Measurements from ENCODE around the gene BAAT.

The BAAT gene

DNA sequence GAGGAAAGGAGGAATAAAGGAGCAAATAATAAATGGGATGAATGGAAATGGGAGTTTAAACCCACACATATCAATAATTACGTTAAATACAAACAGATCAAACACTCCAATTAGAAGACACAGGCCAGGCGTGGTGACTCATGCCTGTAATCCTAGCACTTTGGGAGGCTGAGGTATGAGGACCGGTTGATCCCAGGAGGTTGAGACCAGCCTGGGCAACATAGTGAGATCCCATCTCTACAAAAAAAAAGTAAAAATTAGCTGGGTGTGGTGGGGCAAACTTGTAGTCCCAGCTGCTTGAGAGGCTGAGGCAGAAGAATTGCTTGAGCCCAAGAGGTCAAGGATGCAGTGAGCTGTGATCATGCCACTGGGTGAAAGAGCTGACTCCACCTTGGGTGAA, 3.7 kb downstream of the BAAT start (continued):
- TF ChIP-seq KLF9 (tag by site-specific recombination; IDR thresholded peaks at IDR 0.05; ENCODE audit: low read depth) (no peak), SETDB1 (IDR thresholded peaks at IDR 0.05; ENCODE audit: insufficient read length, low read length) (no peak), ZNF791 (tag by site-specific recombination; IDR thresholded peaks at IDR 0.05) (no peak), ZNF221 (tag by site-specific recombination; IDR thresholded peaks at IDR 0.05; ENCODE audit: borderline replicate concordance) (no peak), ZNF157 (tag by site-specific recombination; IDR thresholded peaks at IDR 0.05) (no peak), ZNF324 (tag by site-specific recombination; IDR thresholded peaks at IDR 0.05) (no peak), ZNF292 (tag by site-specific recombination; IDR thresholded peaks at IDR 0.05; ENCODE audit: borderline replicate concordance, low read depth) (no peak), ZNF19 (tag by site-specific recombination; IDR thresholded peaks at IDR 0.05; ENCODE audit: low read depth) (no peak), GLIS2 (tag by site-specific recombination; IDR thresholded peaks at IDR 0.05) (no peak)
- TF ChIP-seq, protein P1, sequence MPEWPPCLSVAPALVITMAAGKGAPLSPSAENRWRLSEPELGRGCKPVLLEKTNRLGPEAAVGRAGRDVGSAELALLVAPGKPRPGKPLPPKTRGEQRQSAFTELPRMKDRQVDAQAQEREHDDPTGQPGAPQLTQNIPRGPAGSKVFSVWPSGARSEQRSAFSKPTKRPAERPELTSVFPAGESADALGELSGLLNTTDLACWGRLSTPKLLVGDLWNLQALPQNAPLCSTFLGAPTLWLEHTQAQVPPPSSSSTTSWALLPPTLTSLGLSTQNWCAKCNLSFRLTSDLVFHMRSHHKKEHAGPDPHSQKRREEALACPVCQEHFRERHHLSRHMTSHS (tag by site-specific recombination; IDR thresholded peaks at IDR 0.05), result no peak
- TF ChIP-seq, protein P2, sequence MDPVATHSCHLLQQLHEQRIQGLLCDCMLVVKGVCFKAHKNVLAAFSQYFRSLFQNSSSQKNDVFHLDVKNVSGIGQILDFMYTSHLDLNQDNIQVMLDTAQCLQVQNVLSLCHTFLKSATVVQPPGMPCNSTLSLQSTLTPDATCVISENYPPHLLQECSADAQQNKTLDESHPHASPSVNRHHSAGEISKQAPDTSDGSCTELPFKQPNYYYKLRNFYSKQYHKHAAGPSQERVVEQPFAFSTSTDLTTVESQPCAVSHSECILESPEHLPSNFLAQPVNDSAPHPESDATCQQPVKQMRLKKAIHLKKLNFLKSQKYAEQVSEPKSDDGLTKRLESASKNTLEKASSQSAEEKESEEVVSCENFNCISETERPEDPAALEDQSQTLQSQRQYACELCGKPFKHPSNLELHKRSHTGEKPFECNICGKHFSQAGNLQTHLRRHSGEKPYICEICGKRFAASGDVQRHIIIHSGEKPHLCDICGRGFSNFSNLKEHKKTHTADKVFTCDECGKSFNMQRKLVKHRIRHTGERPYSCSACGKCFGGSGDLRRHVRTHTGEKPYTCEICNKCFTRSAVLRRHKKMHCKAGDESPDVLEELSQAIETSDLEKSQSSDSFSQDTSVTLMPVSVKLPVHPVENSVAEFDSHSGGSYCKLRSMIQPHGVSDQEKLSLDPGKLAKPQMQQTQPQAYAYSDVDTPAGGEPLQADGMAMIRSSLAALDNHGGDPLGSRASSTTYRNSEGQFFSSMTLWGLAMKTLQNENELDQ (tag by site-specific recombination; IDR thresholded peaks at IDR 0.05; ENCODE audit: low read depth), result no peak

DNA sequence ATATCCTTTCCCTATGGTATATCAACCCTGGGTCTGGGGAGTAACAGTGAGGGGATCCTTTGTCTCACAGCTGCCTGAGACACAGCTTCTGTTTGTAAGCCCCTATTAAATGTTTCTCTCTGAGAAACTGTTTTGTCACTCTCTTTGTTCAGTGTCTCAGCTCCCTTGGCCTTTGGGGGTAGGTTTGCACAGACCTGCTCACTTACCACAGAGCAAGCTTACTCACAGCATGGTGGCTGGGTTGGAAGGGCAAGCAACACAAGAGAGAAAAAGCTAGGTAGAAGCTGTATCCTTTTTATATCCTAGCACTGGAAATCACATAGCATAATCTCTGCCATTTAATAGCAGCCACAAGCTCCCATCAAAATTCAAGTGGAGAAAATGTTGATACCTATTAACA, 4.5 kb downstream of the BAAT start:
- TF ChIP-seq GLI4 (tag by site-specific recombination; IDR thresholded peaks at IDR 0.05) (no peak), ZFP3 (tag by site-specific recombination; IDR thresholded peaks at IDR 0.05; ENCODE audit: low read depth) (no peak), ZNF223 (tag by site-specific recombination; IDR thresholded peaks at IDR 0.05) (no peak), ZNF521 (tag by site-specific recombination; IDR thresholded peaks at IDR 0.05) (no peak), MEIS1 (CRISPR knock-in tag; IDR thresholded peaks at IDR 0.05; ENCODE audit: borderline replicate concordance) (no peak), ZNF324 (tag by site-specific recombination; IDR thresholded peaks at IDR 0.05) (no peak), ZNF558 (tag by site-specific recombination; IDR thresholded peaks at IDR 0.05) (no peak), ZNF404 (tag by site-specific recombination; IDR thresholded peaks at IDR 0.05) (no peak), ZNF768 (tag by site-specific recombination; IDR thresholded peaks at IDR 0.05) (no peak), ZNF530 (tag by site-specific recombination; IDR thresholded peaks at IDR 0.05; ENCODE audit: low read depth) (no peak), ZNF654 (tag by site-specific recombination; IDR thresholded peaks at IDR 0.05; ENCODE audit: low read depth) (no peak), ZNF555 (tag by site-specific recombination; conservative IDR thresholded peaks at IDR 0.05) (no peak), ZNF48 (tag by site-specific recombination; IDR thresholded peaks at IDR 0.05) (no peak), ZNF707 (tag by site-specific recombination; IDR thresholded peaks at IDR 0.05) (no peak), ZNF155 (tag by site-specific recombination; IDR thresholded peaks at IDR 0.05) (no peak), ZNF670 (tag by site-specific recombination; IDR thresholded peaks at IDR 0.05; ENCODE audit: low read depth) (no peak)
- TF ChIP-seq, protein P3, sequence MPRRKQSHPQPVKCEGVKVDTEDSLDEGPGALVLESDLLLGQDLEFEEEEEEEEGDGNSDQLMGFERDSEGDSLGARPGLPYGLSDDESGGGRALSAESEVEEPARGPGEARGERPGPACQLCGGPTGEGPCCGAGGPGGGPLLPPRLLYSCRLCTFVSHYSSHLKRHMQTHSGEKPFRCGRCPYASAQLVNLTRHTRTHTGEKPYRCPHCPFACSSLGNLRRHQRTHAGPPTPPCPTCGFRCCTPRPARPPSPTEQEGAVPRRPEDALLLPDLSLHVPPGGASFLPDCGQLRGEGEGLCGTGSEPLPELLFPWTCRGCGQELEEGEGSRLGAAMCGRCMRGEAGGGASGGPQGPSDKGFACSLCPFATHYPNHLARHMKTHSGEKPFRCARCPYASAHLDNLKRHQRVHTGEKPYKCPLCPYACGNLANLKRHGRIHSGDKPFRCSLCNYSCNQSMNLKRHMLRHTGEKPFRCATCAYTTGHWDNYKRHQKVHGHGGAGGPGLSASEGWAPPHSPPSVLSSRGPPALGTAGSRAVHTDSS (tag by site-specific recombination; IDR thresholded peaks at IDR 0.05), result no peak
- TF ChIP-seq, protein P4, sequence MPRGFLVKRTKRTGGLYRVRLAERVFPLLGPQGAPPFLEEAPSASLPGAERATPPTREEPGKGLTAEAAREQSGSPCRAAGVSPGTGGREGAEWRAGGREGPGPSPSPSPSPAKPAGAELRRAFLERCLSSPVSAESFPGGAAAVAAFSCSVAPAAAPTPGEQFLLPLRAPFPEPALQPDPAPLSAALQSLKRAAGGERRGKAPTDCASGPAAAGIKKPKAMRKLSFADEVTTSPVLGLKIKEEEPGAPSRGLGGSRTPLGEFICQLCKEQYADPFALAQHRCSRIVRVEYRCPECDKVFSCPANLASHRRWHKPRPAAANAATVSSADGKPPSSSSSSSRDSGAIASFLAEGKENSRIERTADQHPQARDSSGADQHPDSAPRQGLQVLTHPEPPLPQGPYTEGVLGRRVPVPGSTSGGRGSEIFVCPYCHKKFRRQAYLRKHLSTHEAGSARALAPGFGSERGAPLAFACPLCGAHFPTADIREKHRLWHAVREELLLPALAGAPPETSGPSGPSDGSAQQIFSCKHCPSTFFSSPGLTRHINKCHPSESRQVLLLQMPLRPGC (tag by site-specific recombination; IDR thresholded peaks at IDR 0.05), result no peak
- POLR2A ChIA-PET, result no interaction called here
- H3K27ac ChIP-seq (ENCODE audit: extremely low read depth, low read depth, low read length), result no peak overlapping the region
- H3K9me3 ChIP-seq (ENCODE audit: control insufficient read depth, insufficient read depth, low read depth, low read length), result no peaks in the 10 kb centered on the region
- H3K36me3 ChIP-seq (ENCODE audit: control insufficient read depth in 2 of 2, insufficient read depth in 1 of 2, low read length in 2 of 2), result no peaks in the 10 kb centered on the region
- no peaks in the 10 kb centered on the region for H3K4me1 ChIP-seq (ENCODE audit: control insufficient read depth, insufficient read depth, low read length)
- no peak overlapping the region for H3K4me3 ChIP-seq (ENCODE audit: low read depth, low read length)
- CTCF ChIA-PET, result interaction anchor here (0.7 to 1.5 kb wide), 2 partner anchors 8 to 69 kb away, joined by 3 to 7 read pairs; no protein-coding TSS in a partner anchor

Measured in HEK293 (cell line).